Measurements from ENCODE around the gene DUS2.

DUS2 gene

GRCh38 chr16:68047987-68048386, 24.9 kb downstream of the DUS2 start:
- DNase-seq = no peak

DNA sequence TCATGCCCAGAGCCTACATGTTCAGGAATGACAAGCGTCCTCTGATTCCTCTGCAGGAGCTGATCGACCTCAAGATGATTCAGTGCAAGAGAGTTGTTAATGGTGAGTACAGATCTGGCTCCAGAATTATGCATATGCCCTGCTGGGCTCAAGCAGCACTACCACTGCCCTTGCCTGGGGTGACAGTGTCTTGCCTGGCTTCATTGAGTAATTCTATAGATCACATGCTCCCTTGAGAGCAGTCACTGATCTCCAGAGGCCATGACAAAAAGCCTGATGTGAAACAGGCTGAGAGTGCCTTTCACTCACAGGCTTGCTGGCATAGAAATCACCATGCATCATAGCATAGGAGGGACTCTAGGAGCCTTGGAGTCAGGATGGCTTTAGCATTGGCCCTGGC, 26.4 kb downstream of the DUS2 start:
- no peak for DNase-seq

- DNase-seq = no peak
These were observed 32.3 kb downstream of the DUS2 start for GRCh38 chr16:68055395-68055794.

GRCh38 chr16:68059804-68060203, 36.7 kb downstream of the DUS2 start:
- DNase-seq = no peak

DNA sequence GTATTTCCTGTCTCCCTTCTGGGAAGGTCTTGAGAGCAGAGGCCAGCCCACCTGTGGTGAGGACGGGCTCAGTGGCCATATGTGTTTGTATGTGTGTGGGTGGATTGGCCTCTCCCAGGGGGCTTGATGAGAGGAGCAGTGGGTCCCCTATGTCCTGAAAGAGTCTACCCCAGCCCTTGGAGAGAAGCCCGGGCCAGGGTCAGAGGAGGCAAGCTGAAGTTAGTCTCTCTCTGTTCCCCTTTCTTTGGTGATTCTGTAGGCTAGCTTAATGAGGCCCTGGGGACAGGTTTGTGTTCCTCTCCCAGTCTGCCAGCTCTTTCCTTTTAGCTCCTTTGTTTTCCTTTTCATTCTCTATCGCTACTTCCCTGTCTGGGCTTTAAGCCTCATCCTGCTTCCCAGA, 38.3 kb downstream of the DUS2 start:
- no peak for DNase-seq

GRCh38 chr16:68062910-68063393, 39.9 kb downstream of the DUS2 start:
- DNase-seq = no peak

- peak in 1 of 2 experiments; percentile 31 for DNase-seq
These were observed 41.8 kb downstream of the DUS2 start for GRCh38 chr16:68064791-68065365.

DNA sequence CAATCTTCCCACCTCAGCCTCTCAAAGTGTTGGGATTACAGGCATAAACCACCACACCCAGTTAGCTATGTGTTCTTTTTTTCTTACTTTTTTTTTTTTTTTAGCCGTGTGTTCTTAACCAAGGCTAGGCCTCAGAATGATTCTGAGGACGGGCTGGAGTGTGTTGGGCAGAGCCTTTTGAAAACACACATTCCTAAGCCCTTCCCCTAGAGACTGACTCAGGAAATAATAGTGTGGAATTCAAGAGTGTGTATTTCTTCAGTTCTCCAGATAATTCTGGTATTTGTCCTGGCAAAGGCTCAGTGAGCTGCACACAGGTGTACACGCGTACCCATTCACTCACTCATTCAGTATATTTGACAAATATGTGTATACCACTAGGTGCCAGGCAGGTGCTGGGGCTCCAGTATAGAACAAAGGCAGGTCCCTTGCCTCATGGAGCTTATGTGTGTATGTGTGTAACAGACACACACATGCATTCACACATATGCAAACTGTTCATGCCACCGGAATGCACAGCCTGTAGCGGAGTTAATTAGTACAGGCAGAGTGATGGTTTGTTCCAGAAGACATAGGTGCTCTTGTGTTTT, 42.7 kb downstream of the DUS2 start:
- no peak for DNase-seq

DNA sequence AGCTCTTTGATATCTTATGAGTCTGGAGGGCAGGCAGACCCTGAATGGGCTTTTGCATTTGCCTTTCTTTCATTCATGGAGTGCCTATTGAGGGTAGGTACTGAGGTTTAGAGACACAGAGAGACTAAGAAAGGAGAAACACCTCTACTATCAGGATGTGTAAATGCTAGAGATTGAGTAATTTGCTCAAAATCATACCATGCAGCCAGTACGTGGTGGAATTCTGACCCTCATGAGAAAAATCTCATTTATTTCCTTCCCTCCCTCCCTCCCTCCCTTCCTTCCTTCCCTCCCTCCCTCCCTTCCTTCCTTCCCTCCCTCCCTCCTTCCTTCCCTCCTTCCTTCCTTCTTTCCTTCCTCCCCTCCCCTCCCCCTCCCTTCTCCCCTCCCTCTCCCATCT, 43.7 kb downstream of the DUS2 start:
- no peak for DNase-seq

DNA sequence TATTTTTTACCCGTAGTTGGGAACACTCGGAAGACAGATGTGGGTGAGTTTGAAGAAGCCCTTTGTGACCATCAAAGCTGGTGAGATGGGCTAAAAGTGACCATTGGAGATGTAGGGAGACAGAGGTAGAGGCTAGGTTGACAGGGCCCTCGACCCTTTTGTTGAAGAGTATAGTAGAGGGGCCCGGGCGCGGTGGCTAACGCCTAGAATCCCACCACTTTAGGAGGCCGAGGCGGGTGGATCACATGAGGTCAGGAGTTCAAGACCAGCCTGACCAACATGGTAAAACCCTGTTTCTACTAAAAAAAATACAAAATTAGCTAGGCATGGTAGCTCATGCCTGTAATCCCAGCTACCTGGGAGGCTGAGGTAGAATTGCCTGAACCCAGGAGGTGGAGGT, 45.8 kb downstream of the DUS2 start:
- DNase-seq = no peak

- no peak for DNase-seq
These were observed 46.6 kb downstream of the DUS2 start for GRCh38 chr16:68069511-68070248.

DNA sequence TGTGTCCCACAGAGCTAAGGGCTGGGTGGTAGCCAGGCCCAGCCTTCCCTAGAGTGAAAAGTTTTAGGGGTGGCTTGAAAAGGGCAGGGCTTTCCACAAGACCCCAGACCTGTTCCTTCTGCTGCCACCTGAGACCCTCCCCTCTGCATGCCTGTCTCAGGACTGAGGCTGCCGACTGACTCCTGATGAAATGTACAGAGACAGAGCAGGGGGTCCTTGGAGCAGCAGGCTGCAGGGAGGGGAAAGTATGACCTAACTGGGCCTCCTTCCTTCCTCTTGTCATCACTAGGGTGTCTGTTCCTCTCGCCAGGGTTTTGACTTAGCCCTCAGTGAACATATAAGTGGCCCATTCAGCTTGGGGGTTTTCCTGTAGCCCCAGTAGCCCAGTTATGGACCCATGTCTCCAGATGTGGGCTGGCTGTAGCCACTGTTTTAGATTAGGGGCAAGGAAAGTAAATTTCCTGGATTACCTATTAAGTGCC, 47.2 kb downstream of the DUS2 start:
- DNase-seq = no peak

DNA sequence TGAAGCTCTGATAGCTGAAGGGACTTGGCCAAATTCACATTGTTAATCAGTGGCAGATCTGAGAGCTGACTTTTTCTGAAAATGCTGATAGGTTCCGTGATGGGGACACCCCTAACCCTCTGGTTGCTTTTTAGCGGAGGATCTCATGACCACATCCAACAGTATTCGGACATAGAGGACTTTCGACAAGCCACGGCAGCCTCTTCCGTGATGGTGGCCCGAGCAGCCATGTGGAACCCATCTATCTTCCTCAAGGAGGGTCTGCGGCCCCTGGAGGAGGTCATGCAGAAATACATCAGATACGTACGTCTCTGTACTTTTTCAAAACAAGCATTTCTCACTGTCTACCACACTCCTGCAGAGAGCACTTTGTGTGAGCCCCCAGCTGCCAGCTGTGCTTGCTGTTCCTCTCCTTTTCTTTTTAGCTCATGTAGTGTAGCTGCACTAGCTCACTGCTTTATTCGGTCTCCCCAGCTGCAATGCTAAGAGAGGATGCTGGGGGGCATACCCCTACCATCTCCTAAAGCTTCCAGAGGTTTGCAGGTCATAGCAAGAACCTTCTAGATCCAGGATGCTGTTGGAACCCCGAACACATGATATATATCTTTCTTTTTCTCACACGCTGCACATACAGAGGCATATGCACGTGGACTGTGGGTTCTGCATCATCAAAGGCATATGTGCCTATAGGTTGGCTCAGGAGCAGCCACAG, 47.9 kb downstream of the DUS2 start:
- DNase-seq = no peak

GRCh38 chr16:68071518-68071901, 48.4 kb downstream of the DUS2 start:
- DNase-seq = no peak

DNA sequence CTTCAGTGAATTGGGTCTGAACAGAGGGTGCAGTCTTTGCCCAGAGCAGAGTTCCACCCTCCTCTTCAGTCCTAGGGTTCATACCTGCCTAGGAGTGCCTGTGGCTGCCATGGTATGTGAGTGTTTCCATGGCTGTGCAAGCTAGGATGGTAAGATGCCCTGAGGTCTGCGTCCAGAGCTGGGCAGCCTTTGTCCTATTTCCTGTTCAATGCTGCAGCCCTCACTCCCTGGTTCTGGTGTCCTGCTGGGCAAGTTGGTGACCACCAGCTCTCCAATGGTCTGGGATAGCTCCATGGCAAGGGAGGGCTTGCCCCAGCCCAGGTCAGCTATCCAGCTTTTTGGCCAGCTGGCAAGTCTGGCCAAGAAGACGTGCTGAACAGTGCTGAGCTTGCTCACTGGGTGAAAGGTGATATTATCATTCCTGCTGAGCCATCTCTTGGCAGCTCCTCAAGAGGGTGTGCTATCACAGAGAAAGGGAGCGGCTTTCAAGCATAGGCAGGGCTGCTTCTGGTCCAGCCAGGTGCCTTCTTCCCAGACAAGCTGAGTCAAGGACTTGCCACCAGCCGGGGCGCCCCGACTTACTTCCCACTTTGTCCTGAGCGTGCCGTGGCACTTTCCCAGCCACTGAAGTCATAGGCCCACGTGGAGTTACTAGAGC, 49.1 kb downstream of the DUS2 start:
- no peak for DNase-seq

GRCh38 chr16:68073902-68074760, 51.0 kb downstream of the DUS2 start:
- DNase-seq = no peak

GRCh38 chr16:68074850-68075555, 51.9 kb downstream of the DUS2 start:
- no peak for DNase-seq

DNA sequence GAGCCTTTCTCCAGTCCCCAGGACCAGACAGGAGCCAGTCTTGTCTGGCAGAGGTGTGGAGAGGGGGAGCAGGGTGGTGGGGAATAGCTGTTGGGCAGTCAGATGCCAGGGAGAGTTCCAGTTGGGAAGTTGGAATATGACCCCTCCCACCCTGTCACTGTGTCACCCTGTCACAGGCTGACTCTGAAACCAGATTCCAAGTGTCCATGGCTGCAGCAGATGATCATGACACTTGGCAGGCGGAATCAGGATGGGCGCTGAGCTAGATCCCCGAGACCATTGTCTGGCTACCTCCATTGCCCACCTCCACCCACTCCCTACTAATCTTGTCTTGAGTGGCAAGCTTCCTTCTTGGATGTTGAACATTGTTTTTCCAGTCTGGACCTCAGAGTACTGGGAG, 52.9 kb downstream of the DUS2 start:
- no peak for DNase-seq

DNA sequence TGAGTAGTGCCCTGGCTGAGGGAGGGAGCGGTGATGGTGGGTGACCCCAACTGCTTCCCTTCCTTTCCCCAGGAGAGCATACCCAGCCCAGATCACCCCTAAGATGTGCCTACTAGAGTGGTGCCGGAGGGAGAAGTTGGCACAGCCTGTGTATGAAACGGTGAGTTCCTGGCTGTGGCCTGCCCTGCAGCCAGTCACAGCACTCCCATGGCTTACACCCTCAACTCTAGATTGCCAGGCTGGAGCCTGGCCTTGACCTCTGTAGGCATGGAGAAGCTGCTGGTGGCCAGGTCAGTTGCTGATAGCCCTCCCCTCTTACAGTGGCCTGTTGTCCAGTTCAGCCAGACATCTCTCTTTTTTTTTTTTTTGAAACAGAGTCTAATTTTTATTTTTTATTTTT, 53.5 kb downstream of the DUS2 start:
- no peak for DNase-seq

GRCh38 chr16:68077866-68078700, 55.0 kb downstream of the DUS2 start:
- no peak for DNase-seq

Measured in NCI-H446 (cell line).